Progenitor cell of endocrine pancreas (in vitro differentiated cells): ENCODE results near the gene STK32C. TPM values are rescaled to one million over a fixed set of nuclear protein-coding genes. Genes with fewer than 3 reads are reported as not detected.

Source experiments
- DNase-seq: peaks from one replicate; pipeline ENCODE4 v3.0.0; 2021; ENCODE audit warnings: low spot score; ENCODE audit not compliant: unreplicated experiment
- H3K27ac Mint-ChIP-seq: 2 replicates; pipeline ENCODE4 v1.8.0; 2021; ENCODE audit warnings: mild to moderate bottlenecking, moderate library complexity, mixed read lengths
- H3K27me3 Mint-ChIP-seq: 2 replicates; pipeline ENCODE4 v1.8.0; 2021; ENCODE audit warnings: mixed read lengths
- H3K36me3 Mint-ChIP-seq: 2 replicates; pipeline ENCODE4 v1.8.0; 2022; ENCODE audit warnings: mixed read lengths; ENCODE audit not compliant: insufficient read depth
- H3K4me1 Mint-ChIP-seq: 2 replicates; pipeline ENCODE4 v1.8.0; 2021; ENCODE audit warnings: low read depth, mixed read lengths
- H3K4me3 Mint-ChIP-seq: 2 replicates; pipeline ENCODE4 v1.8.0; 2021; ENCODE audit warnings: low read depth, mild to moderate bottlenecking, moderate library complexity, mixed read lengths
- H3K9me3 Mint-ChIP-seq: 2 replicates; pipeline ENCODE4 v1.8.0; 2021; ENCODE audit warnings: low read depth, mixed read lengths
- CTCF ChIP-seq: fragments of 200-600 bp; sonication (generic); IDR thresholded peaks from one replicate; pipeline ENCODE4 v1.5.0; 2021; ENCODE audit warnings: antibody characterized with exemption, mild to moderate bottlenecking; ENCODE audit not compliant: unreplicated experiment
- total RNA-seq: library from RNA; stranded (reverse); gene quantifications from 2 replicates; pipeline ENCODE4 v1.2.1, GENCODE V29; 2021

STK32C gene
- total RNA-seq, 1 donor from 2014 or later: 10.0 TPM

- Mint-ChIP-seq H3K27ac (no peak overlapping the region), H3K4me3 (no peak overlapping the region), H3K4me1 (peaks cover 4% of the 10 kb centered on the region), H3K27me3 (peaks cover 85% of the 10 kb centered on the region), H3K9me3 (no peaks in the 10 kb centered on the region), H3K36me3 (no peaks in the 10 kb centered on the region)
- no peak for TF ChIP-seq CTCF
- no peak for DNase-seq
Measured at GRCh38 chr10:132178672-132179545, 128.8 kb downstream of the STK32C start.

GRCh38 chr10:132178046-132178445 is 129.7 kb downstream of the STK32C start:
- no peaks in the 10 kb centered on the region for H3K36me3 Mint-ChIP-seq
- H3K9me3 Mint-ChIP-seq: peaks cover 3% of the 10 kb centered on the region
- no peak for DNase-seq
- peaks cover 4% of the 10 kb centered on the region for H3K4me1 Mint-ChIP-seq
- H3K4me3 Mint-ChIP-seq: no peak overlapping the region
- H3K27me3 Mint-ChIP-seq: peaks cover 80% of the 10 kb centered on the region
- no peak for TF ChIP-seq CTCF
- no peak overlapping the region for H3K27ac Mint-ChIP-seq

- Mint-ChIP-seq H3K27ac (no peak overlapping the region), H3K4me1 (peaks cover 4% of the 10 kb centered on the region), H3K4me3 (no peak overlapping the region), H3K27me3 (peaks cover 77% of the 10 kb centered on the region), H3K9me3 (peaks cover 3% of the 10 kb centered on the region), H3K36me3 (no peaks in the 10 kb centered on the region)
- DNase-seq: no peak
- no peak for TF ChIP-seq CTCF
Measured at GRCh38 chr10:132176623-132177500, 130.9 kb downstream of the STK32C start.

GRCh38 chr10:132175907-132176581 is 131.7 kb downstream of the STK32C start:
- H3K4me3 Mint-ChIP-seq: no peak overlapping the region

More at GRCh38 chr10:132175907-132176581, 131.7 kb downstream of the STK32C start:
- peaks cover 4% of the 10 kb centered on the region for H3K4me1 Mint-ChIP-seq
- no peak for TF ChIP-seq CTCF
- peaks cover 75% of the 10 kb centered on the region for H3K27me3 Mint-ChIP-seq
- no peak for DNase-seq
- H3K9me3 Mint-ChIP-seq: peaks cover 3% of the 10 kb centered on the region
- H3K27ac Mint-ChIP-seq: no peak overlapping the region
- no peaks in the 10 kb centered on the region for H3K36me3 Mint-ChIP-seq
